ENCODE data around the gene SCYL2. TPM values are rescaled to one million over a fixed set of nuclear protein-coding genes. Genes with fewer than 3 reads are reported as not detected.

The SCYL2 gene
- polyA plus RNA-seq, 3 donors: 16.5 to 25.5 (median 20.4) TPM

GRCh38 chr12:100251917-100252316 lies 15.1 kb upstream of the SCYL2 start:
- peaks cover 8% of the 10 kb centered on the region for H3K4me1 Mint-ChIP-seq
- H3K4me3 ChIP-seq (replicated peaks in 1 of 3; ENCODE audit: low read depth in 2 of 3, low read length in 3 of 3): no peak overlapping the region
- H3K27me3 ChIP-seq (ENCODE audit: control insufficient read depth in 2 of 2, insufficient read depth in 2 of 2, low read length in 2 of 2): no peaks in the 10 kb centered on the region
- H3K36me3 ChIP-seq (replicated peaks in 1 of 2; ENCODE audit: control insufficient read depth in 1 of 2, insufficient read depth in 2 of 2, low read length in 2 of 2): no peaks in the 10 kb centered on the region
- intact Hi-C loops (cut with micrococcal nuclease): no loop called here
- H3K9me3 Mint-ChIP-seq: no peaks in the 10 kb centered on the region
- H3K4me3 Mint-ChIP-seq: no peak overlapping the region
- H2AFZ ChIP-seq (ENCODE audit: insufficient read depth, low read depth, low read length, poor library complexity, severe bottlenecking): no peak overlapping the region
- no peak overlapping the region for H3K4me2 ChIP-seq (replicated peaks; ENCODE audit: extremely low read depth, low read length, poor library complexity, severe bottlenecking)
- no peaks in the 10 kb centered on the region for H3K79me2 ChIP-seq (ENCODE audit: insufficient read depth, low read length)
- H3K36me3 Mint-ChIP-seq: no peaks in the 10 kb centered on the region
- H3K9me3 ChIP-seq (replicated peaks in 1 of 2; ENCODE audit: control insufficient read depth in 1 of 2, insufficient read depth in 1 of 2, low read length in 2 of 2): no peaks in the 10 kb centered on the region
- no CpG with 5 or more reads among the region's 2 CpGs for WGBS (ENCODE audit: insufficient coverage)
- TF ChIP-seq CTCF (IDR thresholded peaks at IDR 0.05): no peak
- no peak overlapping the region for H3K27ac Mint-ChIP-seq
- H3K4me1 ChIP-seq (ENCODE audit: control insufficient read depth in 1 of 2, insufficient read depth in 2 of 2, low read length in 2 of 2): peaks cover 7% of the 10 kb centered on the region in 2 donors
- DNase-seq: no peak
- no peak overlapping the region for H3K9ac ChIP-seq (ENCODE audit: insufficient read depth, low read length, poor library complexity, severe bottlenecking)
- H3K27ac ChIP-seq (ENCODE audit: low read depth in 1 of 2, low read length in 2 of 2): no peak overlapping the region
- H3K27me3 Mint-ChIP-seq (ENCODE audit: low read depth in 3 of 3): peaks cover 0 to 2% (median 0%) of the 10 kb centered on the region in 3 donors
- no peaks in the 10 kb centered on the region for H4K20me1 ChIP-seq (ENCODE audit: insufficient read depth, low read length)

GRCh38 chr12:100253437-100253836 lies 13.5 kb upstream of the SCYL2 start:
- Mint-ChIP-seq H3K9me3 (no peaks in the 10 kb centered on the region), H3K36me3 (no peaks in the 10 kb centered on the region), H3K4me3 (no peak overlapping the region), H3K27ac (no peak overlapping the region), H3K27me3 (ENCODE audit: low read depth in 3 of 3) (peaks cover 0 to 2% (median 0%) of the 10 kb centered on the region in 3 donors), H3K4me1 (peaks cover 8% of the 10 kb centered on the region)
- no peak overlapping the region for H2AFZ ChIP-seq (ENCODE audit: insufficient read depth, low read depth, low read length, poor library complexity, severe bottlenecking)
- no peak overlapping the region for H3K4me2 ChIP-seq (replicated peaks; ENCODE audit: extremely low read depth, low read length, poor library complexity, severe bottlenecking)
- intact Hi-C loops (cut with micrococcal nuclease): no loop called here
- no peak overlapping the region for H3K27ac ChIP-seq (ENCODE audit: low read depth in 1 of 2, low read length in 2 of 2)
- H3K9ac ChIP-seq (ENCODE audit: insufficient read depth, low read length, poor library complexity, severe bottlenecking): no peak overlapping the region
- H3K4me3 ChIP-seq (replicated peaks in 1 of 3; ENCODE audit: low read depth in 2 of 3, low read length in 3 of 3): no peak overlapping the region
- DNase-seq: no peak
- H3K79me2 ChIP-seq (ENCODE audit: insufficient read depth, low read length): no peaks in the 10 kb centered on the region
- H3K9me3 ChIP-seq (replicated peaks in 1 of 2; ENCODE audit: control insufficient read depth in 1 of 2, insufficient read depth in 1 of 2, low read length in 2 of 2): no peaks in the 10 kb centered on the region
- no CpG with 5 or more reads among the region's 1 CpG for WGBS (ENCODE audit: insufficient coverage)
- H3K27me3 ChIP-seq (ENCODE audit: control insufficient read depth in 2 of 2, insufficient read depth in 2 of 2, low read length in 2 of 2): no peaks in the 10 kb centered on the region
- no peak for TF ChIP-seq CTCF (IDR thresholded peaks at IDR 0.05)
- H3K36me3 ChIP-seq (replicated peaks in 1 of 2; ENCODE audit: control insufficient read depth in 1 of 2, insufficient read depth in 2 of 2, low read length in 2 of 2): no peaks in the 10 kb centered on the region
- no peaks in the 10 kb centered on the region for H4K20me1 ChIP-seq (ENCODE audit: insufficient read depth, low read length)
- peaks cover 7% of the 10 kb centered on the region in 2 donors for H3K4me1 ChIP-seq (ENCODE audit: control insufficient read depth in 1 of 2, insufficient read depth in 2 of 2, low read length in 2 of 2)
